ENCODE measurements around the gene TTL. TPM values are rescaled to one million over a fixed set of nuclear protein-coding genes. Genes with fewer than 3 reads are reported as not detected.
"Not testable (repeated sequence)": the region's sequence is repeated elsewhere in the genome, so short reads cannot be mapped to it uniquely, and the experiment has no call there.

TTL gene
- total RNA-seq: 70.1 TPM

- peak; percentile 90 to 96 for DNase-seq (ENCODE audit: low spot score in 2 of 2)
- no peak for FAIRE-seq
Observed at GRCh38 chr2:112481528-112482233, at the start of gene TTL. Gene TTL (plus strand): TSS chr2:112482156. CDS start chr2:112482345, 189 bp downstream.

GRCh38 chr2:112432390-112432734 lies 49.6 kb upstream of the TTL start:
- not testable (repeated sequence) for DNase-seq (ENCODE audit: low spot score in 2 of 2); FAIRE-seq

- DNase-seq (ENCODE audit: low spot score in 2 of 2); FAIRE-seq: not testable (repeated sequence)
Observed at GRCh38 chr2:112432735-112433479, 49.0 kb upstream of the TTL start.

GRCh38 chr2:112433480-112433879 lies 48.5 kb upstream of the TTL start, which contains the start of gene RGPD8:
Gene RGPD8 (minus strand): TSS chr2:112433645. CDS start chr2:112433453, 192 bp downstream.
- peak; percentile 29 to 58 for DNase-seq (ENCODE audit: low spot score in 2 of 2)
- FAIRE-seq: peak; percentile 97

GRCh38 chr2:112433932-112434730 lies 47.8 kb upstream of the TTL start:
- peak in 1 of 2 donors; percentile 14 for DNase-seq (ENCODE audit: low spot score in 2 of 2)
- FAIRE-seq: no peak

GRCh38 chr2:112434890-112435715 lies 46.9 kb upstream of the TTL start:
- FAIRE-seq; DNase-seq (ENCODE audit: low spot score in 2 of 2): not testable (repeated sequence)

GRCh38 chr2:112435716-112436431 lies 46.1 kb upstream of the TTL start:
- FAIRE-seq; DNase-seq (ENCODE audit: low spot score in 2 of 2): not testable (repeated sequence)

- not testable (repeated sequence) for FAIRE-seq; DNase-seq (ENCODE audit: low spot score in 2 of 2)
Observed at GRCh38 chr2:112436993-112437392, 45.0 kb upstream of the TTL start.

- not testable (repeated sequence) for DNase-seq (ENCODE audit: low spot score in 2 of 2); FAIRE-seq
Observed at GRCh38 chr2:112437405-112437831, 44.5 kb upstream of the TTL start.

- not testable (repeated sequence) for FAIRE-seq
Observed at GRCh38 chr2:112438603-112439261, 43.2 kb upstream of the TTL start.

GRCh38 chr2:112444256-112444655 lies 37.7 kb upstream of the TTL start:
- FAIRE-seq; DNase-seq (ENCODE audit: low spot score in 2 of 2): not testable (repeated sequence)

More at GRCh38 chr2:112438603-112439261, 43.2 kb upstream of the TTL start:
- DNase-seq (ENCODE audit: low spot score in 2 of 2): not testable (repeated sequence)

GRCh38 chr2:112449854-112450253 lies 32.1 kb upstream of the TTL start:
- FAIRE-seq: no peak

GRCh38 chr2:112451317-112451716 lies 30.6 kb upstream of the TTL start:
- DNase-seq (ENCODE audit: low spot score in 2 of 2) (no peak), FAIRE-seq (no peak)

More at GRCh38 chr2:112449854-112450253, 32.1 kb upstream of the TTL start:
- DNase-seq (ENCODE audit: low spot score in 2 of 2): no peak

GRCh38 chr2:112454586-112454985 lies 27.4 kb upstream of the TTL start:
- no peak for DNase-seq (ENCODE audit: low spot score in 2 of 2)
- FAIRE-seq: no peak

GRCh38 chr2:112459372-112459771 lies 22.6 kb upstream of the TTL start:
- DNase-seq (ENCODE audit: low spot score in 2 of 2) (no peak), FAIRE-seq (no peak)

GRCh38 chr2:112462178-112462577 lies 19.8 kb upstream of the TTL start:
- no peak for FAIRE-seq
- no peak for DNase-seq (ENCODE audit: low spot score in 2 of 2)

GRCh38 chr2:112463256-112463655 lies 18.7 kb upstream of the TTL start:
- DNase-seq (ENCODE audit: low spot score in 2 of 2) (no peak), FAIRE-seq (no peak)

- FAIRE-seq: no peak
- DNase-seq (ENCODE audit: low spot score in 2 of 2): no peak
Observed at GRCh38 chr2:112465382-112465781, 16.6 kb upstream of the TTL start.
